ENCODE results near the gene BHMT. TPM values are rescaled to one million over a fixed set of nuclear protein-coding genes. Genes with fewer than 3 reads are reported as not detected.

BHMT gene
- total and polyA plus RNA-seq, 10 of the 15 experiments (the other 5 are each of a cell fraction or from before 2014, with no cell fraction given): 0.44 TPM; not detected in 9

DNA sequence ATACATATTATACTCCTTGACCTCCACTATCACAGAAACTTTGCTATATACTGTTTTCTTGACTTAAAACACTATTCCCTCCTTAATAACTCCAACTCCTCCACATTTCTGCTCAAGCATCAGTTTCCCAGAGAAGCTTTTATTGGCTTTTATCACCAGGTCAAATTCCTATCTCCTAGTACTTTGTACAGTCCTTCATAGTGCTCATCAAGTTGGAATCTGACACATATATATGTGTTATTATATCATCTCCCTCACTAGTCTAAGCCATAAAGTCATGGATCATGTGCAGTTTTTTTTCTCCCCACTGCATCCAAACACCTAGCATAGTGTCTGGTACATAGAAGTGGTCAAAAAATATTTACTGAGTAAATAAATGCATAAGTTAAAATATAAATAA lies 59.1 kb downstream of the BHMT start:
- no peak overlapping the region for H2AFZ ChIP-seq (ENCODE audit: control insufficient read depth, low read depth, low read length)
- no peak for ATAC-seq
- no peaks in the 10 kb centered on the region for H3K79me2 ChIP-seq (ENCODE audit: control insufficient read depth, insufficient read depth, low read length)
- no TSS peak for BruUV-seq (replicated peaks)
- no peak overlapping the region for H3K9ac ChIP-seq (ENCODE audit: control insufficient read depth, insufficient read depth, low read length)
- no peaks in the 10 kb centered on the region for H3K4me1 ChIP-seq (ENCODE audit: control insufficient read depth, insufficient read depth, low read length)
- no peaks in the 10 kb centered on the region for H3K27me3 ChIP-seq (replicated peaks in 1 of 2; ENCODE audit: control insufficient read depth in 2 of 2, insufficient read depth in 2 of 2, low read length in 1 of 2)
- DNase-seq (ENCODE audit: low read depth, low spot score): no peak
- no peak overlapping the region for H3K27ac ChIP-seq (ENCODE audit: control insufficient read depth, insufficient read depth)
- ChIA-PET RAD21 (ENCODE audit: unreplicated experiment) (no interaction called here), POLR2A (no interaction called here), SMC1A (ENCODE audit: uncharacterized antibody, unreplicated experiment) (interaction anchor here (0.6 to 1.0 kb wide), 3 partner anchors 150 to 844 kb away, joined by 3 read pairs; no protein-coding TSS in a partner anchor), CTCF (interaction anchor here (1.5 kb wide), 1 partner anchor 38 kb away, joined by 6 read pairs; no protein-coding TSS in a partner anchor)
- TF ChIP-seq JUND (IDR thresholded peaks at IDR 0.05; ENCODE audit: low read depth, low read length) (no peak), TCF3 (IDR thresholded peaks at IDR 0.05; ENCODE audit: borderline replicate concordance, insufficient read depth, low read depth, low read length) (no peak), KLF5 (IDR thresholded peaks at IDR 0.05; ENCODE audit: partially characterized antibody) (no peak), RAD21 (IDR thresholded peaks at IDR 0.05; ENCODE audit: insufficient read depth, low read depth, low read length) (no peak), NBN (IDR thresholded peaks at IDR 0.05) (no peak), ZNF207 (IDR thresholded peaks at IDR 0.05; ENCODE audit: borderline replicate concordance) (no peak), FOXM1 (IDR thresholded peaks at IDR 0.05; ENCODE audit: low read depth, low read length) (no peak), SREBF2 (IDR thresholded peaks at IDR 0.05; ENCODE audit: low read length) (no peak), ZNF622 (IDR thresholded peaks at IDR 0.05) (no peak), ETV6 (conservative IDR thresholded peaks at IDR 0.05 in 1 of 2, IDR thresholded peaks at IDR 0.05 in 1 of 2; ENCODE audit: borderline replicate concordance in 1 of 2, low read depth in 1 of 2) (no peak), PML (IDR thresholded peaks at IDR 0.05; ENCODE audit: low read length) (no peak)
- TF ChIP-seq, protein P1, sequence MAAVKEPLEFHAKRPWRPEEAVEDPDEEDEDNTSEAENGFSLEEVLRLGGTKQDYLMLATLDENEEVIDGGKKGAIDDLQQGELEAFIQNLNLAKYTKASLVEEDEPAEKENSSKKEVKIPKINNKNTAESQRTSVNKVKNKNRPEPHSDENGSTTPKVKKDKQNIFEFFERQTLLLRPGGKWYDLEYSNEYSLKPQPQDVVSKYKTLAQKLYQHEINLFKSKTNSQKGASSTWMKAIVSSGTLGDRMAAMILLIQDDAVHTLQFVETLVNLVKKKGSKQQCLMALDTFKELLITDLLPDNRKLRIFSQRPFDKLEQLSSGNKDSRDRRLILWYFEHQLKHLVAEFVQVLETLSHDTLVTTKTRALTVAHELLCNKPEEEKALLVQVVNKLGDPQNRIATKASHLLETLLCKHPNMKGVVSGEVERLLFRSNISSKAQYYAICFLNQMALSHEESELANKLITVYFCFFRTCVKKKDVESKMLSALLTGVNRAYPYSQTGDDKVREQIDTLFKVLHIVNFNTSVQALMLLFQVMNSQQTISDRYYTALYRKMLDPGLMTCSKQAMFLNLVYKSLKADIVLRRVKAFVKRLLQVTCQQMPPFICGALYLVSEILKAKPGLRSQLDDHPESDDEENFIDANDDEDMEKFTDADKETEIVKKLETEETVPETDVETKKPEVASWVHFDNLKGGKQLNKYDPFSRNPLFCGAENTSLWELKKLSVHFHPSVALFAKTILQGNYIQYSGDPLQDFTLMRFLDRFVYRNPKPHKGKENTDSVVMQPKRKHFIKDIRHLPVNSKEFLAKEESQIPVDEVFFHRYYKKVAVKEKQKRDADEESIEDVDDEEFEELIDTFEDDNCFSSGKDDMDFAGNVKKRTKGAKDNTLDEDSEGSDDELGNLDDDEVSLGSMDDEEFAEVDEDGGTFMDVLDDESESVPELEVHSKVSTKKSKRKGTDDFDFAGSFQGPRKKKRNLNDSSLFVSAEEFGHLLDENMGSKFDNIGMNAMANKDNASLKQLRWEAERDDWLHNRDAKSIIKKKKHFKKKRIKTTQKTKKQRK (IDR thresholded peaks at IDR 0.05; ENCODE audit: low read depth, low read length): no peak
- no peaks in the 10 kb centered on the region for H4K20me1 ChIP-seq (ENCODE audit: control insufficient read depth, insufficient read depth)
- no peaks in the 10 kb centered on the region for H3K9me3 ChIP-seq (replicated peaks; ENCODE audit: control insufficient read depth, insufficient read depth, low read length)
- H3K4me2 ChIP-seq (ENCODE audit: control insufficient read depth, insufficient read depth): no peak overlapping the region
- H3K36me3 ChIP-seq (ENCODE audit: control insufficient read depth in 2 of 2, insufficient read depth in 2 of 2, low read length in 1 of 2): no peaks in the 10 kb centered on the region
- no peak overlapping the region for H3K4me3 ChIP-seq
- FAIRE-seq: no peak
- in situ Hi-C loops (cut with MboI): no loop called here
- intact Hi-C loops (cut with micrococcal nuclease; ENCODE audit: unreplicated experiment): no loop called here

Data from GM12878 (cell line).